SHP77 (cell line): ENCODE measurements around the gene GIPC2.
"Not testable (repeated sequence)": the region's sequence is repeated elsewhere in the genome, so short reads cannot be mapped to it uniquely, and the experiment has no call there.

ENCODE experiments used
- DNase-seq, 2 experiments: peaks; one replicate each; lab custom pipeline; 2025; lab: John Stamatoyannopoulos, UW

GIPC2 gene

DNA sequence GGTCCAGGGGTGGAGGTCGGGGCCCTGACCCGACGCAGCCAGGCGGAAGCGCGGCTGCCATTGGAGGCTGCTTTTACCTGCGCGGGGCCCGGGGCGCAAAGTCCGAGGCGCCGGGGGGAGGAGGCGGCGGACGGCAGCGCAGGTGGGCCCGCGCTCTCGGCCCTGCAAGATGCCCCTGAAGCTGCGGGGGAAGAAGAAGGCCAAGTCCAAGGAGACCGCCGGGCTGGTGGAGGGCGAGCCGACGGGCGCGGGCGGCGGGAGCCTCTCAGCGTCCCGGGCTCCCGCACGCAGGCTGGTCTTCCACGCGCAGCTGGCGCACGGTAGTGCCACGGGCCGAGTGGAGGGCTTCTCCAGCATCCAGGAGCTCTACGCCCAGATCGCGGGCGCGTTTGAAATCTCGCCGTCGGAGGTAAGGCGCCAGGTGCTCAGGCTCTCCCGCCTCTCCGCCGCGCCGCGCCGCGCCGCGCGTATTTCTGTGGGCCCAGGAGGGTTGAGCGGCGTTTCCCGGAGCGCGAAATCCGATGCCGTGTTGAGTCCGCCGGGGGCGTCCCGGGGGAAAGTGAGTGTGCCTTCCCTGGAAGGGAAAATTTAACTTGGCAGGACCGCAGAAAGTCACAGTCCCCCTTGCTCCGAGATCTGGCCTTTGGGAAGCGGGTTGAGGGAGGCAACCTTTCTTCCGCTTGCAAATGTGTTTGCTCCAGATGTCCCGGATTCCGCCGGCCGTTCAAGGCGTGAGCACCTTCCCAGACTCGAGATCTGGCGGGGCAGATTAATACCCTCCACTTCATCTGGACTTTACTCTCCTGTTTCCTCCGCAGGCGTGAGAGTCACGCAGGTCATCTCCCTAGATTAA is at the start of gene GIPC2:
TSS of gene GIPC2 (plus strand) at position 41 of the 853 bp plus-strand sequence. CDS start at position 170, 129 bp downstream.
- DNase-seq = no peak

- no peak for DNase-seq
Measured at GRCh38 chr1:77996734-77997133, 49.0 kb upstream of the GIPC2 start.

GRCh38 chr1:78000536-78000935 is 45.2 kb upstream of the GIPC2 start:
- DNase-seq = not testable (repeated sequence)

DNA sequence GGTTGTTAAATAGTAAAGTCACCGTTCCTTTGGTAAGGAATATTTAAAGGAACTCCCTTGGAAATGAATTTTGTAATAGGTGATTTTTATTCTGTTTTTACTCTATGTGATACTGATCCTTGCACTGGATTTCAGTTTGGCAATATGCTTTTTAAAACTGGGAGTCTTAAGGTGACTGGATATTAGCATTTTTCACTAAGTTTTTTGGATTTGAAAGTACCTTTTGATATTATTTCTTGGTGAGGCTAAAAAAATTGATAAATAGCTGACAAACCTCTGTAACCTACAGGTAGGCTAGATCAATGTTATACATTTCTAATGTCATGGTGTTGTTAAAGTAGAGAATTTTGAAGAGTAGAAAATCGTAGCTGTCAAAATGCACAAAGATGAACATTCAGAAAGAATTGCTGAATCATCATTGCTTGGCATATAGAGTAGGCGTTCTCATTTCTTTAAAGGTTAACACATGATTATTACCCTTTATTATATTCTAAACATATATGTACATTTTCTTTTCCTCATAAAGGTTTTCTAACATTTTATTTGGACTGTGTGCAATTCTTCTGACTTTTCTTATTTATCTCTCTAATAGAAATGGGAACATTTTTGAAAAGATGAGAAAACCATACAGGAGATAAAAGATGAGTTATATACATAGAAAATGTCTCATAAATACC is 42.6 kb upstream of the GIPC2 start:
- DNase-seq = peak; percentile 5 to 22

DNA sequence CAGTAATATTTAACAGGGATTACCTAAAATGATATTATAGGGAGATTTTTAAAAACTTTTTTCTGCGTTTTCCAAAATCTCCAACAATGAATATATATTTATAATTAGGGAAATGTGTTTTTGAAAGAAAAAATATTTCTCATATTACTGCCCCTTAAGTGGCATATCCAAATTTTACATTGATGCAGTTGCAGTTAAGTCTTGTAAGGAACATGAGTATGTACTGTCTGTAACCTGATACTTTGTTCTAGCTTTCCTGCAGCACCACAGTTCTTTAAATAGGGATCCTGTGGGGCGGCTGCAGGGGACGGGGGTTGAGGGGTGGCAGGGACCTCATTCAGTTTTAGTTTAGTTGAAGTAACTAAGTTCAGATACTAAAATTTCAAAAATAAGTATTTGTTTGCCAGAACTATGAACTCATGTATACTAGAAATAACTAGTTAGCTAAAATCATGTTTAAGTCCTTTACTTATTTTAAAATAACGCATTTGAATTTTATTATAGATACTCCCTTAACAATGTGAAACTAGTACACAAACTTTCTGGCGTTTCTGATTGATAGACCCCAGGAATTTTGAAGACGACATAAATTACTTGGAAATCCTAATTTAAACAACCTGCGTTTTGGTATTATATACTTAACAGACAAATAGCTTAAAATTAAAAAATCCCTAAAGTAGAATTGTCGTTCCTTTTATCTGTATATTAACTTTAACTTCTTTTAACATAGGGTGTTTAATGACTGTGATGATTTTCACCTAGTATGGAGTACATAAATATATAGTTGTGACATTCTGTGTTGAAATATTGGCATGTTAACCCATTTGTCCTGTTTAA is 41.7 kb upstream of the GIPC2 start:
- DNase-seq = peak; percentile 88 to 91

GRCh38 chr1:78004719-78005447 is 40.9 kb upstream of the GIPC2 start, which contains the start of gene DNAJB4:
DNAJB4 (plus strand) TSS chr1:78004939; CDS start chr1:78005111, 172 bp downstream.
- peak; percentile 92 to 94 for DNase-seq

GRCh38 chr1:78005448-78005722 is 40.4 kb upstream of the GIPC2 start:
- DNase-seq = no peak

DNA sequence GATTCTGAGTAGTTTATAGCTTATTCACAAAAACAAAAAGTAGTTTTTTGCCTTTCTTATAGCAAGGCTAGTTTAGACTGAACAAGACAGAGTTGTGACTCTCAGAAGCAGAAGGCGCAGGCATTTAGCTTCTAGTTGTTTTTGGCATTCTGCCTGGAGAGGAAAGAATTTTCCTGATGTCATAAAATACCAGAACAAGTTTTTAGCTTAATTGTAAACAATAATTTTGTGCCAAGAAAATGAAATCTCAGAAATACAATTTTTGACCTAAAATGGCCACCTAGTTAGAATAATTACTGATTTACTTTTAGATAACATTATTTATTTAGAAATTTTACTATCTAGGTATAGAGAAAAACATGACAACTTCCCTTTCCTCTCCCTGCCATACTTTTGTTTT is 40.0 kb upstream of the GIPC2 start:
- DNase-seq = peak; percentile 25 to 46

DNA sequence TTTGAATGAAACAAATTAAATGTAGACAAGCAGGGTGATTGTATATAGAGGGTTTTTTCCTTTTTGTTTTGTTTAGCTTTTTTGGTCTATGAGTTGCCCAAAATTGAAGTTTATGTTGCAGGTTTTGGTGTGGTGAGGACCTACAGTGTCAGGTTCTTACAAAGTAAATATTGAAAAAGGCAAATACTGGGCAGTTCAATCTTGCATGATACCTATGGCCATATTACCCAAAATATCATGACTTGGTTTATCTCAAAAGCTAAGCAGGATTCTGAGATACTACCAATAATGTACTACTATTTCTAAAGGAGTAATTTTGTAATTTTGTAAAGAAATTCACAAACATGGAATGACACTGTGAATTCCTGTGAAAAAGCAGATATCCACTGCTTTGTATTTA is 39.2 kb upstream of the GIPC2 start:
- DNase-seq = no peak

DNA sequence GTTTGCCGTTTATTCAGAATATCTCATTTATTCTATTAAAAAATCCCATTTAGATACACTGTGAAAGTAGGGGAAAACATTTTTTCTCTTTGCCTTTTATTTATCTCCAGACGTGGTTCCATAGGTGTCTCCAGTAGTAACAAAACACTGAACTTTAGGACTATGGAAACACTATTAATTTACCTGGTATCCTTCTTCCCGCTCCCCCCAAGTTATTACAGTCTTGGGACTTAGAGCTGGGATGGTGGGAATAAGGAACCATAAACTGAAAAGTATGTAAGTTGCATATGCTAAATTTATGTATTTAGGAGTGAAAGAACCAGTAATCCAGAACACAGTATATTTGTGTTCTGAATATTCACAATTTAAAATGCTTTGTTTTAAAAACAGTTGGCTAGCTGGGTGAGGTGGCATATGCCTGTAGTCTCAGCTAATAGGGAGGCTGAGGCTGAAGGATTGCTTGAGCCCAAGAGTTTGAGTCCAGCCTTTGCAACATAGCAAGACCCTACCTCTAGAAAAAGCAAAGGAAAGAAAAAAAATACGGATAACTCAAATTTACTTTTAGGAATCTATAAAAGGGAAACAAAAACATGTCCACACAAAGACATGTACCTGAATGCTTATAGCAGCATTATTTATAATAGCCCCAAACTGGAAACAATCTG is 38.0 kb upstream of the GIPC2 start:
- DNase-seq = no peak

- no peak for DNase-seq
Measured at GRCh38 chr1:78009276-78009675, 36.5 kb upstream of the GIPC2 start.

- no peak for DNase-seq
Measured at GRCh38 chr1:78009836-78010235, 35.9 kb upstream of the GIPC2 start.

DNA sequence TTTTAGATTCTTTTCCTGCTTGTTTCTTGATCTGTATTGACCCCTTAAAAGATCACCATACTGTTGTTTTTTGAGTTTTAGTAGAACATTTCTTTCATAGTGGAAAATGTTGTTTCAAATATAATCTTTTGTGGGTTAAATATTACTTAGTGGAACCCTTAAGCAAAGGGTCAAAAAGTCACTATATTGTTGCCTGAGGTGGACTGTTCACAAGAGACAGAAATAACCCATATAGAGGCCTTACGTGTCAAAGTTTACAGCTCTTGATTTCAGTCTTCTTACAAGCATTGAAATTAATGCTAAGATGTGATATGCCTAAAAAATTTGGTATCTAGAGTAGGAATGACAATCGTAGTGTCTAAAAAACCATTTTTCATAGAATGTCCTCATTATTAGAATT is 34.7 kb upstream of the GIPC2 start:
- DNase-seq = no peak

- no peak for DNase-seq
Measured at GRCh38 chr1:78015148-78015547, 30.6 kb upstream of the GIPC2 start.

DNA sequence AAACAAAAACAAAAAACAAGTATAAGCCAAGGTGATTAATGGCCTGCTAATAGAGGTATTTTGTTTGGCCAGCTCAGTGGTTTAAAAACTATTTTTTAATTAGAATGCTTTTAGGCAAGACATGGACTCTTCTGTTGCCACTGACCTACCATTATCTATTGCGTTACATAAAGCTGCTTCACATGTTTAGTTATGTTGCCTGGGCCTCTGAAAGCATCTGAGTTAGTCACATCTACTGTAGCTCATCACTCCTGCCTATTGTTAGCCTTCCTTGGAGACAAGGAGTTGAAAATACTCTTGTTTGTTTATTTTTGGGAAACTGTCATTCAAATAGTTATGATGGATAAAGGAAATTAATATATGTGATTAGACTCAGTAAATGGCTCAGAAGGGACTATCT is 26.7 kb upstream of the GIPC2 start:
- DNase-seq = no peak

DNA sequence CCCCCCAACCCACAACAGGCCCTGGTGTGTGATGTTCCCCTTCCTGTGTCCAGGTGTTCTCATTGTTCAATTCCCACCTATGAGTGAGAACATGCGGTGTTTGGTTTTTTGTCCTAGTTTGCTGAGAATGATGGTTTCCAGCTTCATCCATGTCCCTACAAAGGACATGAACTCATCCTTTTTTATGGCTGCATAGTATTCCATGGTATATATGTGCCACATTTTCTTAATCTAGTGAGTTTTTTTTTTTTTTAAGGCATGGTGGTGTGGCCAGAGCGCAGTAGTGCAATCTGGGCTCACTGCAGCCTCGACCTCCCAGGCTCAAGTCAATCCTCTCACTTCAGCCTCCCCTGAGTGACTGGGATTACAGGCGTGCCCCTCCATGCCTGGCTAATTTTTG is 24.6 kb upstream of the GIPC2 start:
- not testable (repeated sequence) for DNase-seq

DNA sequence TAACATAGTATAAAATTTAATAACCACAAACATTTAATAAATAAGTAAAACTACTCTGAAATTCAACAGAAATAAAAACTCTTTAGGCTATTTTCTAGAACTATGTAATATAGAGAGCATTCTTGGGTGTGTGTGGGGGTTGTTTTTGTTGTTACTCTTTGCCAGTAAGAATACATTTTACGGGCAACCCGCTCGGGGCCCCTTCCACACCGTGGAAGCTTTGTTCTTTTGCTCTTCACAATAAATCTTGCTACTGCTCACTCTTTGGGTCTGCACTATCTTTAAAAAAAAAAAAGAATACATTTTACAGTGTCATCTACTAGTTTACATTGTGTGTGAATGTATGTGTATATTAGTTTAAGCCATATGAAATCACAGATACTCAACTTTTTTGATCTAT is 16.0 kb upstream of the GIPC2 start:
- DNase-seq = no peak

DNA sequence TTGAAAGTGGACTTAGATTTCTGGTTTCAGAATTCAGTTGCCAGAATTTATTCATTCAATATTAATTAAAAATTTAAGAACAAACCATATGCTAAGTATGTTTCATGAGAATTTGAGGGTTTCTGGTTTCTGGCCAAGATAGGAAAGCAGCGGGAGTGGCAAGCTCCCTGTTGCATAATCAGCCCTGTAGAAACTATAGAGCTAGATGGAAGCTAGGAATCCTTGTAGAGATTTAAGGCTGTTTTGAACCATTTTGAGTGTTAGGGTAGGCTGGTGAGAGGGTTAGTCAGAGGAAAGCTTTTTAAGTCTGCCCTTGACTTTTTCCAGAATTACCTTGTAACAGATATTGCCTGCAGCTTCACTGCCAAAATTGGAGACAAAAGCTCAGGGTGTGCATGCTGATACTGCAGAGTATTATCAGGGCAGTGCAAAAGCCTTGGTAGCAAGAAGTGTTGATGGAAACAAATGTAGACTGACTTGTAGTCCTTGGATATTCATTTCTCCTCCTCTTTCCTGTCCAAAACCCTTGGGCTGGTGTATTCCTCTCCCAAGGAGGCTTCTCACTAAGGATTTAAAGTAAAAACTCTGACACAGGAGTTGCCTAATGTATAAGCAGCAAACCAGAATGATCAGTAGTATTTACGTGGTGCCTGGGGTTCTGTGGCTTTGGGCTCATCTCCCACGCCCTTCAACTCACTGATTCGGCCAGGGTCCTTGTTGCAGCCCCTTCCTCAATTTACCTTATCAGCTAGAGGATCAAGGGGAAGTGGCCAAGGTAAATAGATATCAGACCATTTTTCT is 12.6 kb upstream of the GIPC2 start:
- DNase-seq = no peak

DNA sequence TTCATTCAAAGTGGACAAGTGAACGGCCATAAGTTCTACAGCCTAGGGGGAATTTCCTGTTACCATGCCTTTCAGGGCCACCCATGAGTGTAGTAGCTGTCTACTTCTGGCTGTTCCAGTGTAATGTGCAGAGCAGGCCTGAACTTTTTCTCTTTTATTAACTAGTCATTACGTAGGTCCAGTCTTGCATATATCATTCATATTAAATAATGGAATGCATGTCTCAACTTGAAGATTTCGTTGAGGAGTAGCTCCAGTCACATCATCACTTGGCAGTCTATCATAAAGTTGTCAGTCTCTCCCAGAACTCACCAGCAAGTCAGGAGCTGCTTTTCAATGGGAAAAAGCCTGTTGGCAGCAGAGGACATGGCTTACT is 12.0 kb upstream of the GIPC2 start:
- no peak for DNase-seq

- DNase-seq = no peak
Measured at GRCh38 chr1:78035121-78035520, 10.6 kb upstream of the GIPC2 start.

- no peak for DNase-seq
Measured at GRCh38 chr1:78036450-78036849, 9.3 kb upstream of the GIPC2 start.
